ENCODE measurements around the gene ZFPL1.

Gene ZFPL1

DNA sequence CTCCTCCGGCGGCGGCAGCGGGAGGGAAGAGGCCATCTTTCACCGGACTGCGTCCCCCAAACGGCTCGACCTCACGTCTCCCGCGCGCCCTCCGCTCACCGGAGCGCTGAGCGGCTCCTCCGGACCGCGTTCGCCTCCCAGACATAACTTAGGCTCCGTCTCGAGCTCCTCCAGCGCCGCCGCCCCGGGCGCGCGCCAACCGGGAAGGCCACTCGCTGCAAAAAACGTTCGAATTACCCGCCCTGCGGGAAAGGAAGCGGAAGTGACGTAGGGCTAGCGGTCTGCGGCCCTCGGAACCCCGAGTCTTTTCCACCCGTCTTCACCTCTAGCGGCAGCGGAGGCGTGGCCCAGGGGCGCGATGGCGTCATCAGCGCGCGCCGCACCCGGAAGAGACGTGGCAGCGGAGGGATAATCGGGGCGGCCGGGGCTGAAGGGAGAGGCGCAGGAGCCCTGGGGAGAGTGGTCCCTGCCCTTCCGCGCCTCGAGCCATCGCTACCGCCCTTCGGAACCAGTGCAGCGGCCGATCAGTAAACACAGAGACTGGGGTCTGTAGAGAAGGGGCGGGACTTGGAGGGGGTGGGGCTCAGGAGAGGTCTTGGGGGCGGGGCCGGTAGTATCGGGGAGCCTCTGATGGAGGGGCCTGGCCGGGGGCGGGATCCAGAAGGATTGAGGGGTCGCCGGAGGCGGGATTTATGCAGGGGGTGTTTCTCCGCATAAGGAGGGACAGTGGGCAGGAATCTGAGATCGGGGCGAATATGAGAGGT is at the start of gene ZFPL1, which contains the start of gene CDCA5:
ZFPL1 (plus strand) TSS at position 389 of the 764 bp plus-strand sequence. CDS start 477 bp downstream, outside the sequence.
CDCA5 (minus strand) TSS at position 207 of the 764 bp plus-strand sequence; CDS start at position 145, 62 bp downstream.
- FAIRE-seq = no peak

DNA sequence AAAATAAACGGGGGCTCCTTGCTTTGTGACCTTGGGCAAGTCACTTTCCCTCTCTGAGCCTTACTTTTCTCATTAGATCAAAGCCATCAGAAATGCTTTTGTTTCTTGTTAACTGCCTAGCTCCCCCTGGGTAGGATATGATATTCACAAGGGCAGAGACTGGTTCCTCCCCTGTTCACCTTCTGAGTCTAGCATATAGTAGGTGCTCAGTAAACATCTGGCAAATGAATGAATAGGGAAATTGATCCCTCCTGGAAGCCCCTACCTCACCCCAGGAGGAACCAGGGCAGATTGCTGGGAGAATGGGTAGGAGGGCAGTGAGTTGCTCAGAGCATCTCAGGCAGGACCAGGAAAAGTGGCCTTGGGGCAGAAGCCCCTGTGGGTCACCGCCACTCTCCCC is 49.6 kb upstream of the ZFPL1 start:
- no peak for FAIRE-seq

GRCh38 chr11:65035579-65035978 is 48.4 kb upstream of the ZFPL1 start:
- no peak for FAIRE-seq

DNA sequence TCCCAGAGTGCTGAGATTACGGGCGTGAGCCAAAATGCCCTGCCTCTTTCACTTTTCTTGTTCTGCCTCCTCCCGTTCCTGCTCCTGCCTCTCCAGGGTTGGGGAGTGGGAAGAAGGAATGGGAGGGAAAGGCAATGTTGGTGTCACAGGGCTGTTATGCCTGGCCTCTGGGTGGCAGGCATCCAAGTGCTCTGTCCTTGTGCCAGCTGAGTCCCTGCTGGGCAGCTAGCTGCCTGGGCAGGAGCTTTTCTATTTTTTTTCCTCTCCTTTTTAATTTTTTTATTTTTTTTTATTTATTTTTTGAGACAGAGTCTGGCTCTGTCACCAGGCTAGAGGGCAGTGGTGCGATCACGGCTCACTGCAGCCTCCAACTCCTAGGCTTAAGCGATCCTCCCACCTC is 47.1 kb upstream of the ZFPL1 start:
- no peak for FAIRE-seq

DNA sequence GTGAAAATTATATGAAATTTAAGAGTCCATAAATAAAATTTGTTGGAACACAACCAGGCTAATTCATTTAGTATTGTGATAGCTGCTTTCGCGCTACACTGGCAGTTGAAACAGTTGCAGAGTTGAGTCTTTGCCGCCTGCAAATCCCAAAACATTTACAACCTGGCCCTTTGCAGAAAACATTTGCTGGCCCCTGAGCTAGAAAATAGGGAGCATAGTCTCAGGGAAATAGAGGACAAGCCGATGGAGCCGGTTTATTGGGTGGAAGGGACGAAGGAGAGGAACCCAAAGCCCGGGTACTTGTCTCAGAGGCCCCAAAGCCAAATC is 43.5 kb upstream of the ZFPL1 start:
- no peak for FAIRE-seq

GRCh38 chr11:65040847-65041622 is 43.0 kb upstream of the ZFPL1 start, which contains the start of gene SAC3D1:
Gene SAC3D1, plus strand, starts transcription at chr11:65041210. Its CDS starts 83 bp downstream, at chr11:65041293.
- FAIRE-seq = no peak

GRCh38 chr11:65042891-65043290 is 41.1 kb upstream of the ZFPL1 start:
- no peak for FAIRE-seq

GRCh38 chr11:65043881-65044501 is 40.0 kb upstream of the ZFPL1 start:
- no peak for FAIRE-seq

- FAIRE-seq = no peak
Observed at GRCh38 chr11:65045061-65045460, 39.0 kb upstream of the ZFPL1 start.

DNA sequence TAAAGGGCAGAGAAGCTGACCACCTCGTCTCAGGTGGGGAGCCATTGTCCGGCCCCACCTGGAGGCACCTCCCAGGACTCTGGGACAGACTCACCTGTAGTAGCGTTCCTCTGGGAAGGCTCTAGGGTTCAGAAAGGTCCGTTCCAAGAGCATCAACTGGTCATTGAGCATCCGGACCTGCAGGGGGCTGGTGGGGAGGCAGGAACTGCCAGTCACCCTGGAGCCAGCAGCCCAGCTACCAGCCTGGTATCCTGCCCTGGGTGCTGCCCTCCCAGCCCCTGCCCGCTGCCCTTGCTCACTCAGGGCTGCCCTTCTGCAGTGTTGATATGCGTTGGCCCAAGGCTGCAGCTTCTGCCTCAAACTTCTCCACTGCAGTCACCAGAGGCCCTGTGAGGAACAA is 38.3 kb upstream of the ZFPL1 start:
- FAIRE-seq = no peak

DNA sequence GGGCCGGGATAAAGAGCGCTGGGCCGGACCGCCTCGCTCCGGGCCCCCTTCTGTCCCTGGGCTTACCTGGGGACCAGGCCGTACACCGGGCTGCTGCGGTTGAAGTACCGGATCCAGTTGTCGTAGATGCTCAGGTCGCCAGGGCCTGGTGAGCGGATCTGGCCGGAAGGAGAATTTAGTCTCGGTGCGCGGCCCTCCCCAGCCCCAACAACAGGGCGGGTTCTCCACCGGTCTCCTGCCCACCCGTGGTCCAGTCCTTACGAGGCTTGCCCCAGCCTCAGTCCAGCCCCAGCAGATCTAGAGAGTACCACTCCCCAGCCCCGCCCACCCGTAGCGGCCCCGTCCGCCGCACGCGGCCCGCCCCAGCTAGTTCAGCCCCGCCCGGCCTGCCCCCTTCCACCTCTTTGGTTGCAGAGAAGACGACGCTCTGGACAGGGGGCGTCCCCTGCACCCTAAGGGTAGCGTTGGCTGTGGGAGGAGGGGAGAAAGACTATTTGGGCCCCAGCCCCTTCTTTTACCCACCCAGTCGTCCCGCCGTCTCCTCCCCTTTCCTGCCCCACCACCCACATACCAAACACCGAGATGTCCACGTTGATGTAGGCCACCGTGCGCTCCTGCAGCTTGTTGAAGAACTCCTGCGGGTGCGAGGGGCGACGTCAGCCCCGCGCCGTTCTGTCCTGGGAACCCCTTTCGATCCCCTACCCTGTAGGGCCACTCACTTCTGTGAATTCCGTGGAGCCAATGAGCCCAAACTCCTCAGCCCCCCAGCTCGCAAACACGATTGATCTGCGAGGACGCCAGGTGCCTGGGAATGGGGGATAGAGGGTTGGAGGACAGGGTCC is 36.2 kb upstream of the ZFPL1 start:
- FAIRE-seq = no peak

DNA sequence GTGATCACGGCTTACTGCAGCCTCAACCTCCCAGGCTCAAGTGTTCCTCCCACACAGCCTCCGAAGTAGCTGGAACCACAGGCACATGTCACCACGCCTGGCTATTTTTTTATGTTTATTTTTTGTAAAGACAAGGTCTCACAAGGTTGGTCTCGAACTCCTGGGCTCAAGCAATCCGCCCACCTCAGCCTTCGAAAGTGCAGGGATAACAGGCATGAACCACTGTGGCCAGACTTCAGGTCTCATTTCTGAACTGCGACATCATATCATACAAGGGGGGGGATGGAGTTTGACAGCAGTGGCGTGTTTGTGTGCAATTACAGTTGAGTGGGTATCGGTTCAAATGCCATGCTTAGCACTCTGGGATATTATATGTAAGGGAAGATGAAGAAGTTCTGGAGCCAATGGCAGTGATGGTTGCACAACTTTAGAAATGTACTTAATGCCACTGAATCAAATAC is 32.6 kb upstream of the ZFPL1 start:
- FAIRE-seq = no peak

GRCh38 chr11:65053827-65054508 is 30.1 kb upstream of the ZFPL1 start:
- FAIRE-seq = no peak

DNA sequence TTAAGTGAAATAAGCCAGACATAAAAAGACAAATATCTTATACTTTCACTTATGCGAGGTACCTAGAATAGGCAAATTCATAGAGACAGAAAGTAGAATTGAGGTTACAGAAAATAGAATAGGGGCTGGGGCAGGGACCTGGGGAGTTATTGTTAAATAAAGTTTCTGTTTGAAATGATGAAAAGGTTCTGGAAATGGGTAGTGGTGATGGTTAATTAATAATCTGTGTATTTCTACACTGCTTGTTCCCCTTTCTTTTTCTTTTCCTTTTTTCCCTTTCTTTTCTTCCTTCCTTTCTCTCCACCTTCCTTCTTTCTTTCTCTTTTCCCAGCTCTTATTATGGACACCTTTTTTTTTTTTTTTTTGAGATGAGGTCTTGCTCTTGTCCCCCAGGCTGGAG is 28.5 kb upstream of the ZFPL1 start:
- no peak for FAIRE-seq

GRCh38 chr11:65056999-65057398 is 27.0 kb upstream of the ZFPL1 start:
- FAIRE-seq = no peak

GRCh38 chr11:65057526-65057925 is 26.5 kb upstream of the ZFPL1 start:
- no peak for FAIRE-seq

- no peak for FAIRE-seq
Observed at GRCh38 chr11:65058012-65058411, 26.0 kb upstream of the ZFPL1 start.

DNA sequence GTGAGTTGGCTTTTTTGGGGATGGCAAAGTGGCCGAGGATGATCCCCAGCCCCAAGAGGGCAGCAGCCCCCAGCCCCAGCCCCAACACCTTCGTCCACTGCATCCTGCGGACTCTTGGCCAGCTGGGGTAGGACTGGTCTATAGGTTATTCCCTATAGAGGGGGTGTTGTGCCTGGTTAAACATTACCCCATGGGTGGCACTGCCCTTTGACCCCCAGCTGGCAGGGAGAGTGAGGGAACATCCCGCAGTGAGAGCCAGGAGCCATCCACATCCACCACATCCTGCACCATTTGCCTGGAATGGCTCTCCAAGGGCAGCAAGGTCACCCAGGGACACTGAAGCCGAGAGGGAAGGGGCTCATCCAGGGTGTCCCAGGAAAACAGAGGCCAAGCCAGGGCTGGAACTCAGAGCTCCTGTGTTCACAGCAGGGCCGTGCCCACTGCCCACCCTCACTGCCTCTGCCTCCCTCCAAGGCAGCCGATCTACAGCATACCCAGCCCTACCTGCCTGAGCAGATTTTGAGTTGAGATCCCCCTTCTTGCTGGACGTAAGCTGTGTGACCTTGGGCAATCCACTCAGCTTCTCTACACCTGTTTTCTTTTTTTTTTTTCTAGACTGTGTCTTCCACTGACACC is 25.5 kb upstream of the ZFPL1 start, which contains the start of gene NAALADL1:
NAALADL1 (minus strand) TSS at position 135 of the 636 bp plus-strand sequence; CDS start at position 103, 32 bp downstream.
- no peak for FAIRE-seq

DNA sequence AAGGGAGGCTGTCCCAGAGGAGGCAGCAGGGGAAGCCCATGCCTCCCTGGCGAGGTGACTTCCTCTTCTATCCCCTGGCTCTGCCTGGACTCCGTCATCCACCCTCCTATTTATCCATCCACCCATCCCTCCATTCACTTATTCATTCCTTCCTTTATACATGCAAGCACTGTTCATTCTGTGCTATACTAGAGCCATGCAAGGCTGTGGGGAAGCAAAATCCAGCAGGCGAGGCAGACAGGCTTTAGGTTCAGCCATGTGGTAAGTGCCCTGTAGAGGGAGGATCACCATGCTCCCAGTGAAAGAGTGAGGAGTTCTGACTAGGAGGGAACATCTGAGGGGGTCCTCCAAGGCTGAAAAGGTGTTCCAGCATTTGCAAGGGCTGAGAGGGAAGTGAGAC is 24.5 kb upstream of the ZFPL1 start:
- FAIRE-seq = no peak

GRCh38 chr11:65059959-65060824 is 23.8 kb upstream of the ZFPL1 start:
- no peak for FAIRE-seq

Data from colon (tissue), 2 donors.